ENCODE data around the gene TEP1.
A peak's percentile ranks its signal among the peaks of the same experiment; 100 is the strongest.
"Not testable (repeated sequence)": the region's sequence is repeated elsewhere in the genome, so short reads cannot be mapped to it uniquely, and the experiment has no call there.

TEP1 gene

GRCh38 chr14:20384886-20385285, 28.4 kb downstream of the TEP1 start:
- DNase-seq, result no peak

- no peak for DNase-seq
Measured at GRCh38 chr14:20384321-20384720, 29.0 kb downstream of the TEP1 start.

DNA sequence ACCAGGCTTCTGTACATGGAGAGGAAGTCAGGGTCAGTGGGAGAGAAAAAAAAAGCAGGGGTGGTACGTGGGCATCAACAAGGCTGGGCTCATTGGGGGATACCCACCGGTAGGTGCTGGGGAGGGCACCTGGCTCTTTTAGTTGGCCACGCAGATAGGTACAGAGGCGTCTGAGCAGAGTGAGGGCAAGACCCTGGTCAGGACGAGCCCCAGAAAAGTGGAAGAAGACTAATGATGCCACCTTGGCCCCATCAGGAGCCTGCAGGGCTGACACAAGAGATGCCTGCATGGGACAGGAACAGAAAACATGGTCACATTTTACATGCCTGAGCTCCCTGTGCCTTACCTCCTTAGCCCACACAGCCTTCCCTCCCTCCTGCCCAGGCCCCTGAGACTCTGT, 29.7 kb downstream of the TEP1 start:
- DNase-seq, result no peak

GRCh38 chr14:20383032-20383431, 30.3 kb downstream of the TEP1 start:
- DNase-seq, result no peak

DNA sequence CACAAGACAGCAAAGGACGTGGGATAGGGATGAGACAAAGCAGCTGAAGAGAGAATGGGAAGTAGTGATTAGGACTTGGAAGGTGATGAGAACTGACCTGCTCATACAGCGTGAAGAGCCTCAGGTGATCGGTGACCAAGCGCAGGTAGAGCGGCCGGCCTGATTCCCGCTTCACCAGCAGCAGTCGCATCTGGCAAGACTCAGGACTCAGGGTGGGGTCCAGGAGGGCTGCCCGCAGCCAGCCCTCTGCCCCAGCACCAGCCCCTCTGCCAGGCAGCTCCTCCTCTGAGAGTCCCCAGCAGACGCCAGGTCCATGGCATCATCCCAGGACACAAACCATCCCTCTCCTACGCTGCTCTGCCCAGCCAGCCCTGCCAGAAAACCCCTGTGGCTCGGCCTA, 30.8 kb downstream of the TEP1 start:
- DNase-seq, result no peak

DNA sequence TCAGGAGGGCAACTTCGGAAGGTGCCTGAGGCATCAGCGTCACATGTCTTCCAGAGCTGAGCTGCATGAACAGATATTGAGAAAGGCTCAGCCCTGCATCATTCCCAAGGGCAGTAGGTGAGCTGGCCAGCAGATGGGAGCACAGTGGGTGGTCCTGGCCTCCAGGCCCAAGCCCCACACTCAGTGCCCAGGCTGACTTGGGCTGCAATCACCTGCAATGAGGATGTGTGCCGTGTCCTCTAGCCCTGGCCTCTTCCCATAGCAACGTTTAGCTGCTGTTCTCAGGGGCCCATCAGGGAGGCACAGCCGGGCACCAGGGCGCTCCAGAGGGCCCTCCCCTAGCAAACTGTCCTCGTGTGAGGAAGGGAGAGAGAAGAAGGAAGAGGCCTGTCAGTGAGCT, 32.0 kb downstream of the TEP1 start:
- DNase-seq, result no peak

GRCh38 chr14:20380681-20381080, 32.6 kb downstream of the TEP1 start:
- no peak for DNase-seq

- no peak for DNase-seq
Measured at GRCh38 chr14:20379743-20380142, 33.6 kb downstream of the TEP1 start.

DNA sequence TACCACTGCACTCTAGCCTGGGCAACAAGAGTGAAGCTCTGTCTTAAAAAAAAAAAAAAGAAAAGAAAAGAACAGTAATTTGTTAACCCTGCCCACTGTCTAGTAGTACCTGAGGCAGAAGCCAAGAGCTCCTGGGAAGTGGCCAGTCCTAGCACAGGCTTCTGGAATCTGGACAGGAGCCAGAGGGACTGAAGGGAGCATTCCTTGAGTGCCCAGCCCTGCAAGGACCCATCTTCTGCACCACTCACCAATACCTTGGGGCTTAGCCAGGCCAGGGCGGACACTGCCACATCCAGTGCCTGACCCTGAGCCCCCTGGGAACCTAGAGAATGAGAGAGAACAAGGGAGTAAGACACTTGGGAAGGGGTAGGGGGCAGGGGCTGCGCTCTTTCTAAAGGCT, 36.1 kb downstream of the TEP1 start:
- DNase-seq, result no peak

DNA sequence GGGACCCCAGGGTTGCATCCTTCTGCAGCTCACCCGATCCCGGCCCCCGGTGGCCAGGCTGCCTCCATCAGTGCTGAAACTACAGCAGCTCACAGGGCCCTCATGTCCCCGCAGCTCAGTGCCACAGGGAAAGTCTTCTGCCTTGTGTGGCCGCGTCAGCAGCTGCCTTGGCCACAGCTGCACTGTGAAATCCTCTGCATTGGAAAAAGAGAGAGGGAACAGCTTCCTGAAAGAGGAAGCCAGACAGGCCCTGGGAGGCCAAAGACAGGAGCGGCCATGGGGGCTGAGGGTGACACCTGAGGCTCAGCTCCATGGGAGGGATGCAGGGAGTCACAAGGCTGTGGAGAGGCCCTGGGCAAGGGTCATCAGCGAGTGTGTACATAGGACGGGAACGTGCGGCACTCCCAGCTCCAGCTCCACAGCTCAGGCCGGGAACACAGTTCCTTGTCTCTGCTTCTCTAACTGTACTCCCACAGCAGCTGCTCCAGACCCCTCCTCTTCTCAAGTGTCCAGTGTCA, 37.2 kb downstream of the TEP1 start:
- DNase-seq, result no peak

DNA sequence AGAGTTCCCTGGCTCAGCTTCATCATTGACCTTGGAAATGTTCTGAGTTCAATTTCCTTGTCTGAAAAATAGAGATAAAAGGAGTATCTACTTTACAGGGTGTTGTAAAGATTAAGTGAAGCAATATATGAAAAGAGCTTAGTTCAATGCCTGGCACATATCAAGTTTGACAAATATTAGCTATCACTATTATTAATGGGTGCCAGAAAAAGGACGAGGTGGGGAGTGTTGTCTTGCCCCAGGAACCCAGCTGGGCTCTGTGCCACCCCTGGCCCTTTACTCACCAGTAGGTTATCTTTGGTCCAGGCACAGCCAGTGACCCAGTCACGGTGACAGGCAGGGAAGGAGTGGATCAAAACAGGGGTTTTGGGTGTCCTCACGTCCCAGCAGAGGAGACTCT, 37.8 kb downstream of the TEP1 start:
- no peak for DNase-seq

DNA sequence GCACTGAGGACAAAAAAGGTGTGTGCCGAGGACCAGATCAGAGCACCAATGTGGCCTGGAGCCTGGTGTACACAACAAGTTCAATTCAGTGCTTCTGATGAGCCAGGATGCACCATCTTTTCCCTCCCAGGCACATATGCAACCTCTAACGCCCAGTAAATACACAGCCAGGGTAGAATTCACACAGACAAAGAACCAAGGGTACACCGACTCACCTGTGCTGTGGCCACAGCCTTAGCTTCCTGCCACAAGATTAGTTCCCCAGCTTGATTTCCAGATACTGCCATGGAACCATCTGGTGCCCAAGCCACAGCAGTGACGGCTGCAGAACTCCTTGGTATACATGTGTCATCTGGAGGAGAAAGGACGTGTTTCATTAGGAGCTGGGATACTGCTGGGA, 40.5 kb downstream of the TEP1 start:
- no peak for DNase-seq

DNA sequence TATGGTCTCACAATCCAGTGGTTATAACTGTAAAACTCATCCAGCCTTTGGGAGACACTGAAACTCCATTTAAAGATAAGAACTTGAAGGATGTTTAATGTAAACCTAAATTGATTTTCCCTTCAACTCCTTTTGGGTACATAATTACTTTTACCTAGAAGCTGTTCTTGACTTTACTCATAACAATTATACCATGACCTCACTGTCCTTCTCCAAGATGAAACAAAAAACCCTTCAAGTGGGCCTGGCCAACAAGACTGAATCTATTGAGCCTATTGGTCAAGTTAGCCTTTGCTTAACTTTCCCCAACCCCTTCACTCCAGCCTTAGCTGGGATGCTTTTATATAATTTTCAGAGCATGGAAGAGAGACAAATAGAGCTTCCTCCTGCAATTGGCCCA, 47.4 kb downstream of the TEP1 start:
- DNase-seq, result no peak

- not testable (repeated sequence) for DNase-seq
Measured at GRCh38 chr14:20358474-20358873, 54.8 kb downstream of the TEP1 start.

DNA sequence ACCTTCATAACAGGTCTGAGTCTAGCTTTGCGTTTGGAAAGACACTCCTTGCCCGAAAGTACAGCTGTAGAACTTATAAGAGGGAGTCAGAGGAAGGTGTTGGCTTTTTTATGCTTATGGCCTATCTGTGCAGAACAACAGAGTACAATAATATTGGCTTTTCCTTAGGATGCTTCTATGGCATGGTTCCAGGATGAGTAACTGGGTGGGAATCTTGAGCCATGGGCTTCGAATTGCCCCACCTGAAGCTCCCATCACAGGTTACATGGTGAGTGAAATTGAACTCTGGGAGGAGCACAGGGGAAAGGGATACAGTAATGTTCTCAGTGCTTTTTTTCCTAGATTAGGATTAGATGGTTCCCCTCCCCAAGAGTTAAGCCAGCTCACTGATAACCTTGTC, 56.9 kb downstream of the TEP1 start:
- no peak for DNase-seq

GRCh38 chr14:20350860-20351259, 62.4 kb downstream of the TEP1 start:
- no peak for DNase-seq

- no peak for DNase-seq
Measured at GRCh38 chr14:20350282-20350681, 63.0 kb downstream of the TEP1 start.

GRCh38 chr14:20347747-20348146, 65.6 kb downstream of the TEP1 start:
- no peak for DNase-seq

DNA sequence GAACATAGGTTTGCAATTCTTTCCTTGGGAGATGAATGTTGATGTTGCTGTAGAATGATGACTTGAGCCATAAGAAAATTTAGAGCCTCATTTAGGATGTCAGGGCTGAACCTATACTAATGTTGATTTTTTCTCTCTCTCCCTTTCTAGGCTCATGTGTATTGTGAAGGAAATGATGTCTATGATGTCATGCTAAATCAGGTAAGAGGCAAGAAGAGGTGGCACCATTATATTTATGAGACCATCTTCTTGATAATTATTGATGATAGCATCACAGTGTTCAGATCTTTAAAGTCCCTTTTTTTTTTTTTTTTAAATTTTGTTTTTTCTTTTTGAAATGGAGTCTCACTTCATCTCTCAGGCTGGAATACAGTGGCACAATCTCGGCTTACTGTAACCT, 66.6 kb downstream of the TEP1 start:
- DNase-seq, result no peak

DNA sequence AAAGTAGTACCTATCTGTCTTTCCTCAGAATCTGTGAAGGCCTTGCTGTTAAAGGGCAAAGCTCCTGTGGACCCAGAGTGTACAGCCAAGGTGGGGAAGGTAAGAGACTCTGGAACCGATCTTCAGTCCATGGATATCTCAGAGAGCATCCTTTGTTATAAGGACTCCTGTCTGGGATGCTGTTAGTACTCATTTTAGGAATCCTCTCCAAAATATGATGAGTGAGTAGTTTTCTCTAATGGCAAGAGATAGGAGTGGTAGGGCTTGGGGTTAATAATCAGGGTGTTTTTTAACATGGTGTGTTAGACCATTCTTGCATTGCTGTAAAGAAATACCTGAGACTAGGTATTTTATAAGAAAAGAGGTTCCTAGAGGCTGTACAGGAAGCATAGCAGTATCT, 67.9 kb downstream of the TEP1 start:
- DNase-seq, result no peak

- no peak for DNase-seq
Measured at GRCh38 chr14:20343862-20344220, 69.5 kb downstream of the TEP1 start.

GRCh38 chr14:20343092-20343861, 70.0 kb downstream of the TEP1 start, which contains the start of gene PARP2:
Gene PARP2 (plus strand): TSS chr14:20343635. CDS start chr14:20343642, 7 bp downstream.
- peak; percentile 98 for DNase-seq

GRCh38 chr14:20341646-20342045, 71.7 kb downstream of the TEP1 start:
- DNase-seq, result no peak

GRCh38 chr14:20341032-20341431, 72.3 kb downstream of the TEP1 start:
- DNase-seq, result not testable (repeated sequence)

- no peak for DNase-seq
Measured at GRCh38 chr14:20334017-20334416, 79.3 kb downstream of the TEP1 start.
